Hippocampal formation (tissue), 2 donors: ENCODE data around the gene MAN2B2.
"Not testable (repeated sequence)": the region's sequence is repeated elsewhere in the genome, so short reads cannot be mapped to it uniquely, and the experiment has no call there.

Experiments
- DNase-seq, 2 donors: peaks; one replicate each; lab custom pipeline; 2025; lab: John Stamatoyannopoulos, UW

MAN2B2 gene

DNA sequence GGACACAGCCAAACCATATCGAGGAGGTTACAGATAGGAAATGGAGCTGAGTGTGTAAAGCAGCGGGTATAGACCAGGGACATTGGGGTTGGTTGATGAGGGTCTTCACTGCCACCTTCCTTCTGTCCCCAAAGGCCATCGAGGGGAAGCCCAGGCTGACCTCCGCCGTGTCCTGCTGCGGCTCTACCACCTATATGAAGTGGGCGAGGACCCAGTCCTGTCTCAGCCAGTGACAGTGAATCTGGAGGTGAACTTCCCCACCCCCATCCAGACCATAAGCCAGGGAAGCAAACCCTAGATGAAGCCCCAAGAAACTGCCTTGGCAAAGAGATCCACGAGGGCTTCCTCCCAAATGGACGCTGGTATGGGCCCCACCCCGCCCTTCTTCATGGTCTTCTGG, 42.3 kb downstream of the MAN2B2 start:
- no peak for DNase-seq

DNA sequence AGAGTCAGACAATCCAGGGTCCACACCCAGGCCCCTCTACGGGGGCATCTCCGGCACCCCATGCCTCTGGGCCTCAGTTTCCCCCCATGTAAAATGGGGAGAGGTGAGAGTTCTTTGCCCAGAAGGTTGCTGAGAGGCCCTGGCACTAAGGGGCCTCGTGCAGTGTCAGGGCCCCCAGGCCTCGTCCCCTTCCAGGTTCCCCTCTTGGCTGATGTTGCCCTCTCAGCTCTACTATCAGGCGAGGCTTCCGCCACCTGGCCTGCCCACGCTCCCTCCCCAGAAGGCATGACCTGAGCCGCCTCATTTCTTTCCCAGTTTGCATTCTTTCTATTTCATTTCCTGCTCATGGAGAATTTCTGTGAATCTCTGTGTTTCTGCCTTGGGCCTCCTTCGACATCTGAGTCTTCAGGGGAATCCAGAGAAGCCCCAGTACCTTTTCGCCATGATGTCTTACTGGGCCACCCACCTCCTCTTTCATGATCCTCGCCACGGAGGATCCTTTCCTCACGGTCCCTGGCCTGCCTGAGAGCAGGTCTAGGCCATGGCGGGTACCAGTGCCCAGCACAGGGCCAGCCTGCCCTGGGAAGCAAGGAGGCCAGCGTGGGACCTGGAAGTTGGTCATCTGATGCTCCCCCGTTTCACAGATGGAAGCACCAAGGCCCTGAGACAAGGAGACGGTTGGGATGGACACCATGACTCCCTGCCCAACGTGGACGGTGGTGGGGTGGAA, 43.6 kb downstream of the MAN2B2 start:
- DNase-seq = no peak

DNA sequence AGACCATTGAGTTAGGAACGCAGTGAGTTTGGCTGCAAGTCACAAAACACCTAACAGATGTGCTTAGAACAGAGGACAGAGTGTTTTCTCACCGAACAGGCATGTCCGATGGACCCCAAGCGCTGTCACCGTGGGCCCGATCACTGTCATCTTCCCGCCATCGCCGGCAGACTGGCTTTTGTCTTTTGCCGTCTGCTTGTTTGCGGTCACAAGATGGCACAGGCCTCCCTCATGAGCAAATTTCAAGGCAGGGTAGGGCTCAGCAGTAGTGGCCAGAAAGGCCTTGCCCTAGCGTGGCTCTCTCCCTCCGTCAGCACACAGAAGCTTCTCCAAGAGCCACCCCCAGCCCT, 44.1 kb downstream of the MAN2B2 start:
- no peak for DNase-seq

DNA sequence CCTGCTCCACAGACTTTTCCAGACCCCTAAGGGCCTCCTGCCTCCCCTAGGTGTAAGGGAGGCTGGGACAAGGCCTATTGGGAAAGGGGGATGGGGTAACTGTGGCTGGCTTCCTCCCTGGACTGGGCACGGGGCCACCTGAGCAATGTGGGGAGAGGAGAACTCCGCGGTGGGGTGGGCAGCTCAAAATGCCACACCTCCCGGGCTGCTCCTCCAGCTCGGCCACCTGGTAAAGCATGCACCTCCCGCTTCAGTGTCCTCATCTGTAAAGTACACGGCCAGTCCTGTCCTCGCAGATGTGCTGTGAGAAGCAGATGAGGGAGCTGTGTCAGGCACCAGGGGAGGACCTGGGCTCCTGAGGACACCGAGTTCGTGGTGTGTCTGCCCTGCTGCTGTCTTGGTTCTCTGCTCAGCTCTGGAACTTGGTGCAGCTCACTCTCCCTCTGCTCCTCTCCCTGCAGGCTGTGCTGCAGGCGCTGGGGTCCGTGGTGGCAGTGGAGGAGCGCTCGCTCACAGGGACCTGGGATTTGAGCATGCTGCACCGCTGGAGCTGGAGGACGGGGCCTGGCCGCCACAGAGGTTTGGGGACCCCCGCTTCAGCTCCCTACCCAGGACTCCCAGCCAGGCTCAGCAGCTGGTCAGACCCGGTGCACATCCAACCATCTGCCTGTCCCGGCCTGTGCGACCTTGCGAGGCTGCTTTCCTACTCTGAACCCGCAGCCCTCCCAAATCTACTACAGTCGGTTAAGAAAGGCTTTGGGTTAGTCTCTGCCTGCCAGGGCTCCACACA, 44.7 kb downstream of the MAN2B2 start:
- no peak for DNase-seq

DNA sequence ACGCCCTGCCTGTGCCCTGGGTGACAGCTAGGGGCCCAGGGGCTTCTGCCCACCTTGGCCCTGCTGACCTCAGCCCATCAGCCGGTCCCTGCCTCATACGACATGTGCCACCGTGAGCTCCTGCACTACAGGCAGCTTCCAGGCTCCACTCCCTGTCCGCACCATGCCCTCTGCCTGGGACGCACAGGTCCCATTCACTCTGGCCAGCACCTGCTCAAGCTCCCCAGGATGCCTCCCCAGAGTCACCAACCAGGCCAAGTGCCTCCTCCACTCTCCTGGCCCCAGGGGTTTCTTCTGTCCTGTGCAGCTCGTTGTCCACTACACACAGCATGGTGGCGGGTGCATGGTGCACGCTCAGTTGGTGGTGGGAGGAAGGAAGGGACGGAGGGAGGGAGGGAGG, 45.3 kb downstream of the MAN2B2 start:
- DNase-seq = no peak

DNA sequence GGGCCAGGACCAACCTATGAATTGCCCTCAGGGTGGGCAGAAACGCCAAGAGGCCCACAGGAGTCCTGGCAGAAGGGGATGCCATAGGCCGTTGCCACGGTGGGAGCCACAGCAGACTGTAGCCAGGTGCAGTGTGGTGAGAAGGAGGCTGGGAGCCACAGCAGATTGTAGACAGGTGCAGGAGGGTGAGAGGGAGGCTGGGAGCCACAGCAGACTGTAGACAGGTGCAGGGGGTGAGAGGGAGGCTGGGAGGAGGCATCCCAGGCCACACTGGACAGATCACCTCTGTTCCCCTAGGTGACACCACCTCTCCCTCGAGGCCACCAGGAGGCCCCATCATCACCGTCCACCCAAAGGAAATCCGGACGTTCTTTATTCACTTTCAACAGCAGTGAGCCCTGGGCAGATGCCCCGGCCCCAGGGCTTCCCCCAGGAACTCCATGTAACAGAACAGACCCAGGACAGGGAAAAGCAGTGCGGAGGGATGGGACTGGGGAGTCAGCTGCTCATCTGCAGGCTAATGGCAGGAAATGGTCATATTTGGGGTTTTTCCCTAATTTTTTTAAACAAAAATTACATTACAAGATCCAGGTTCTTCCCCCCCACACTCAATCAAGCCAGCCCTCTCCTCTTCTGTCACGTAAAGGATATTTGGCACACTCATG, 46.0 kb downstream of the MAN2B2 start:
- DNase-seq = no peak

DNA sequence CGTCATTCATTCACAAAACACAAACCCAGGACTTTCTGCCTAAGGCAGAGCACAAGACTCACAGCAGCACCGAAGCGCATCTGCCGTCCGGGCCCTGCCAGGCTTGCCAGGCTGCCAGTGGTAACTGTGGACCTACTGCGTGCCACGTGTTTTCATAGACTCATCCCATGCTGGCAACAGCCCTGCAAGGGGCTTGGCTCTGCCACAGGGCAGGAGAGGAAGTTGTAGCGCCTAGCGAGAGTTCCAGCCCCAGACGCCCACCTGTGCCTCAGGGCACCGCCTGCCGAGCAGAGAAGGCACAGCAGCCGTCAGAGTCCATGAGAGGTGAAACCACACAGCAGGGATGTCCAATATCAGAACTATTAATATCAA, 46.6 kb downstream of the MAN2B2 start:
- no peak for DNase-seq

DNA sequence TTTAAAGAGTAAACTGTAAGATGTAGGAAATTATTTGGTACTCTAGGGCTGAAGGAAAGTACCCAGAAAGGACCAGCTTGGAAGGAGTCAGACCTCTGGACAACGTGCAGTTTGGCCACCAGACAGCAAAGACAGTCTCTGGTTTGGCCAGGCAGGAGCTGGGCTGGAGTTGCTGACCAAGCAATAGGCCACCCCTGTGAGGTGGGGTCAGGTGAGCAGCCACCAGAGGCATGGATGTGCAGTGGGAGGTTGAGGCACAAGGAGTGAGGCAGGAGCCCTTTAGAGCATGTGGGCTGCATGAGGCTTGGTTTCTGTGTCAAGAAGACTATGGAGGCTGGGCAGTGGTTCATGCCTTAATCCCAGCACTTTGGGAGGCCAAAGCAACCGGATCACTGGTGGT, 47.8 kb downstream of the MAN2B2 start:
- no peak for DNase-seq

DNA sequence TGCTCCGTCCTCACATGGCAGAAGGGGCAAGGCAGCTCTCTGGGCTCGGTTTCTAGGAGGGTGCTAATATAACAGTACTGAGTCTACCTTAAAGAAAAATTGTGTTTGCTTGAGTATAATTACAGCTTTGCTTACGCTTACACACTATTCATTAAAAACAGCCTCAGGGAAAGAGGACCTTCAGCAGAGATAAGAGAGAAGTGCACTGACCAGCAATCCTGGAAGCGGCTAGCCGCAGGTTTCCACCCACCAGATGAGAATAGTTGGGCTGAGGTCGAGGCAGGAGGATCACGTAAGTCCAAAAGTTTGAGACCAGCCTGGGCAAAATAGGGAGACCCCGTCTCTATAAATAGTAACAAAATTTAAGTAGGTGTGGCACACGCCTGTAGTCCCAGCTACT, 50.3 kb downstream of the MAN2B2 start:
- no peak for DNase-seq

DNA sequence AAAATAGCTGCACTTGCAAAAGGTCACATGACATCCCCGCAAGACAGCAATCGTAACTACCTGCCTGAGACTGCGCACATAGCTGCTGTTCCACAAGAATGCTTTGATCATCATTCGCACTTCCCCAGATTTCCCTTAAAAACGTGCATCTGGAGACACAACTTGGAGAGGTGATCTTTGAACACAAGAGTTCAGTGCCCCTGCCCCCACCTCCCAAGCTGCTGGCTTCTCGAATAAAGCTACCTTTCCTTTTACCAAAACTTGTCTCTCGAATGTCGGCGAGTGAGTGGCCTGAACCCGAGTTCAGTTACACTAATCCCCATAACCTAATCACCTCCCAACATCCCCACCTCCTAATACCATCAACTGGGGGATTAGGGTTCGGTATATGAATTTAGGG, 51.1 kb downstream of the MAN2B2 start:
- no peak for DNase-seq

DNA sequence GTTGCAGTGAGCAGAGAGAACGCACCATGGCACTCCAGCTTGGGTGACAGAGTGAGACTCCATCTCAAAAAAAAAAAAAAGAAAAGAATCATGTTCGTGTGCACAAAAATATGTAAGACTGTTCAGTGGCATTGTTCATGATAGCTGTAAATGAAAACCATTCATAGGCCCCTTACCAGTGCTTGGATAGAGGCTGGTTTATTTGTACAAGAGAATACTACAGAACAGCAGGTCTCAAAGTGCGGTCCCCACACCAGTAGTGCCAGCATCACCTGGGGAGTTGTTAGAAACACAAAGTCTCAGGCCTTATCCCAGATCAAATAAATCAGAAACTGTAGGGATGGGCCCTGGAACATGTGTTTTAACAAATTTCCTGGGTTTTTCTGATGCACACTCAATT, 52.8 kb downstream of the MAN2B2 start:
- no peak for DNase-seq

DNA sequence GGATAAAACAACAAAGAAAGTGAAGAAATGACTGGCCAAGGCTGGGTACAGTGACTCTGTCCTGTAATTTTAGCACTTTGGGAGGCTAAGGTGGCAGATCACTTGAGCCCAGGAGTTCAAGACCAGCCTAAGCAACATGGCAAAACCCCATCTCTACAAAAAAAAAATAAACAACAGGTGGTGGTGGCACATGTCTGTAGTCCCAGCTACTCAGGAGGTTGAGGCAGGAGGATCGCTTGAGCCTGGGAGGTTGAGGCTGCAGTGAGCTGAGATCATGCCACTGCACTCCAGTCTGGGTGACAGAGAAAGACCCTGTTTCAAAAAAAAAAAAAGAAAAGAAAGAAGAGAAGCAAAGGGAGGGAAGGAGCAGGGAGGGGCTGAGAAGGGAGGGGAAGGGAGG, 53.5 kb downstream of the MAN2B2 start:
- DNase-seq = not testable (repeated sequence)

DNA sequence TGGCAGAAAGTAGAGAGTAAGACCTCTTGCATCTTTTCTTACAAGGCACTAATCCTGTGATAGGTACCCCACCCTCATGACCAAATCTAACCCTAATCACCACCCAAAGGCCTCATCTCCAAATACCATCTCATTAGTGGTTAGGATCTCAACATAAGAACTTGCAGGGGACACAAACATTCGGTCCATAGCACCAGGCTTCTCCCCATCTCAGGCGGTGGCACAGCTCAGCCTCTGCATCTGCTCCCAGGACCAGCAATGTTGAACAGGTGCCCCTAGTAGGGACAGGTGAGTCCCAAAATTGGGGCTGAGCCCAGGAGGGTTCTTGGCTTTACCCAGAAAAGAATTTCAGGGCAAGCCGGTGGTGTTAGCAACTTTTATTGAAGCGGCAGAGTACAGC, 57.1 kb downstream of the MAN2B2 start:
- no peak for DNase-seq

DNA sequence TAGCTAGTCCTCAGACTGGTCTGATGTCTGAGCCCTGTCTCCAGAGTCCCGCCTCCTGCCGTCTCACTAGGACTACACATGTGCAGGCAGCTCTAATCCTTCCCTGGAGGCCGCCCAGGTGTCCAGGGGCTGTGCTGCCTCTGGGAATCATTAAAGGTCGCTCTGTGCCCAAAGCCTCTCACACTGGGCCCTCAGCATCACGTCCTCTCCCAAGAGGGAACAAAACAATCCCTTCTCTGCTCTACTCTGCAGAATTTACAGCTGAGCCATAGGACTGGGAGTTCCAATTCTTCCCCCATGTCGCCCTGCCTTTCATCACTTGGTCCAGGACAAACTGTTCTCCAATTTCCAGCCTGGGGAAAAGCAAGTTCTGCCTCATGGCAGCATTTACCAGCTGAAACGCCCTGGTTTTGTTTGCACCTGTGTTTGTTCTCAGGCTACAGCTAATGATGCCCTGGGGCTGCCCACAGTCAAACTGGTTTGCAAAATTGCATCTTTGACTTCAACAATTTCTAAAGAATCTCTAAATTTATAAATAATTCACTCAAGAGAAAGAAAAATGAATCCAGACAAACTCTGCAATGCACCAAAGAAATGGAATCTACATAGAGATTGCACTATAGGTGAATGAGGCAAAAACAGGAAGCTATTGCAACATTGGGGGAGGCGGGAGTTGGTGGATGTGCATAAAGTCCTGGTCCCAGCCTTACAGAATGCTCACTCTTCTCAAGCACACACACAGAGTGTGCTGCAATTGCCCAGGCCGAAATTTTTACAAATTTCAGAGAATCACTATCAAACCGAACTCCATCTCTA, 58.3 kb downstream of the MAN2B2 start:
- no peak for DNase-seq

DNA sequence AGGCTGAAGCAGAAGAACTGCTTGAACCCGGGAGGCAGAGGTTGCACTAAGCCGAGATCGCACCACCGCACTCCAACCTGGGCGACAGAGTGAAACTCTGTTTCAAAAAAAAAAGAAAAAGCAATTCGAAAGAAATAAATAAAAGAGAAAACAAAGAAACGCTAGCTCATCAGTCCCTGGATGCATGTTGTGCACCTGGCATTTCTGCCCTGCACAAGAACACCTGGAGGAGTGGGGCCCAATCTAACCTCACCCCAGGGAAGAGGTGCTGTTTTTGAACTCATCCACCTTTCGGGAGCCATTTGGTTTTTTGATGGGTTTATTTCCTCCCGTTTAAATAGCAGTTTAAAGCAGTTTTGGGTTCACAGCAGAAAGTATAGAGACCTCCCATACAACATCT, 59.8 kb downstream of the MAN2B2 start:
- DNase-seq = no peak

DNA sequence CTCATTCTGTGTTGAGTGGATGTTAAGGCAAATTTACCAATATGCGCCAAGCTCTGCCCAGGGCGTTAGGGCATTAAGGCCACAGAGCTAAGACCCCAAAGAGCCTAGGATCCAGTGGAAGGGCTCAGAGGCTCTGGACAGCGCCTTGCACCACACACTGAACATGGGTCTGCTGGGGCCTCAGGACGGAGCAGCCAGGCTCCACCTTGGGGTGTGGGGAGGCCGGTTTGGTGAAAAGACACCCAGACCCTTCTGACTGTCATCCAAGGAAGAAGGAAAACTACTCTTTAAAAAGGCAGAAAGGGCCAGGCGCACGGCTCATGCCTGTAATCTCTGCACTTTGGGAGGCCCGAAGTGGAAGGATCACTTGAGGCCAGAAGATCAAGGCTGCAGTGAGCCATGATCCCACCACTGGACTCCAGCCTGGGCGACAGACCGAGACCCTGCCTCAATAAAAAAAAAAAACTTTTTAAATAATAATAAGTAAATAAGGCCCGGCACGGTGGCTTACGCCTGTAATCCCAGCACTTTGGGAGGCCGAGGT, 64.2 kb downstream of the MAN2B2 start:
- no peak for DNase-seq

DNA sequence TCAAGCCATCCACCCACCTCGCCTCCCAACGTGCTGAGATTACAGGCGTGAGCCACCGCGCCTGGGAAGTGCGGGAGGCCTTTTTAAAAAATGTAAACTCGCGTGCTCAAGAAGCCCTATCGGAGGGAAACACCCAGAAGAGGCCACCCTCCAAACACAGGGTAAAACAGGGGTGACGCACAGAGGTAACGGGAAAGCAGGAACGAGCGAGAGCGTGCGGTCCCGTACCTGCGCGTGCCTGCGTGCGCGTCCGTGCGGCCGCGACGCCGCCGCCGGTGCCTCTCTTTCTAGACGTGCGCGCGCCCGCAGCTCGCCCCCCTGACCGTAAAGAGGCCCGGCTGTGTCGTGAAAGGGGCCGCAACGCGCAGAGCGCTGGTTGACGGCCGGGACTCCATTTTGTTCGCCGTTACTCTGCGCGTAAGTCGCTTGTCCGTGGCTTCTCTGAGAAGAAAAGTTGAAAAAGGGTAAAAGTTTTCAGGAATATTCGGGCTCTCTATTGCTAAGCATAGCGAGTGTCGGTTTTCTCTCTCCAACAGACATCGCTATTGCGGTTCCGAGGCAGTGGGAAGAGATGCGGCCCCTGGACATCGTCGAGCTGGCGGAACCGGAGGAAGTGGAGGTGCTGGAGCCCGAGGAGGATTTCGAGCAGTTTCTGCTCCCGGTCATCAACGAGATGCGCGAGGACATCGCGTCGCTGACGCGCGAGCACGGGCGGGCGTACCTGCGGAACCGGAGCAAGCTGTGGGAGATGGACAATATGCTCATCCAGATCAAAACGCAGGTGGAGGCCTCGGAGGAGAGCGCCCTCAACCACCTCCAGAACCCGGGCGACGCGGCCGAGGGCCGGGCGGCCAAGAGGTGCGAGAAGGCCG, 65.5 kb downstream of the MAN2B2 start, which contains the start of gene MRFAP1:
Gene MRFAP1, plus strand, starts transcription at position 394 of the 872 bp plus-strand sequence. Its CDS starts 178 bp downstream, at position 572.
- peak; percentile 85 to 89 for DNase-seq

DNA sequence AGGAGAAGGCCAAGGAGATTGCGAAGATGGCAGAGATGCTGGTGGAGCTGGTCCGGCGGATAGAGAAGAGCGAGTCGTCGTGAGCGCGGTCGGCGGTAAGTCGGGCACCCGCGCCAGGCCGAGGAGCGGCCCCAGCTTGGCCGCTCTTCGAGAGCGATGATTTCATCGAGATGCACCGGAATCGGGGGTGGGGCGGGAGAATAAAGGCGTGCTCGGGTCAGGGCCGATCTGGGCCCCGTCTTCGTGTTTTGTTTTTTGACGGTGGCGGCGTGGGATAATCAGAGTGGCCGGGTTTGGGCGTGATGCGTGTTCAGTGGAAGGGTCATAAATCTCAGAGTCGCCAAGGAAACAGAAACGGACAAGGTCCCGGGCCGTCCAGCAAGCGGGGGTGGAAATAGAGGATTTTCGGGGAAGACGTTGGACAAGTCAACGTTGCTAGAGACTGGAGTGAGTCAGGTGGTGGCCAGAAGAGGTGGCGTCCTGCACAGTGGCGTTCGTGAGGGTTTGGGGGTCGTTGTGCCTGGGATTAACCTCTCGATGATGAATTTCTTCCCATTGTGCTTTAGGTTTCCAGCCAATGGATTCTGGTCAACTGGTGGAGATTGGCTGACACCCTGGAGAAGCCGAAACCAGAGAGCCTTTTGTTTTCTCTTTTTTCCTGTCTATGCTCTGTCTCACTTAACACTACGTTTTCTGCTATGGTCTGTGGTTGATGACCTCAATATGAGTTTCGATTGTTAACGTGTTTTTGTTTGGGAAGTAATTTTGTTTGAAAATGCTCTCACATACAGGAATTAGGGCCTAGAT, 66.4 kb downstream of the MAN2B2 start:
- DNase-seq = no peak

DNA sequence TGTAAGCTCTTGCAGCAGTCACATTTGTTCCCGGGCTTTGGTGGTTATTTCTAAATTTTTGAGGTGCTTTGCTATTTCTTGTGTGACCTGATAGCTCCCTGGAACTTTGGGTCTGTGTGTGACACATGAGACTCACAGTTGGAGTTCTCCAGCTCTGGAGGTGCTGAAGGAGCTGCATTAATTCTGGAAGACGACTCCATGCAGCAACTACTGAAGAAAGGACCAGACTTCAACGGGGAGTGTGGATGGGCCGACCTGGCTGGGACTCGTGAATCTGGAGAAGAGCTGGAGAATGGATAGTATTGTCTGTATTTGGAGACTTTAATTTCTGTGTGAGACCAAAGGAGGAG, 67.0 kb downstream of the MAN2B2 start:
- no peak for DNase-seq
